IMR-90 (cell line): ENCODE results near the gene ABI3BP. TPM values are rescaled to one million over a fixed set of nuclear protein-coding genes. Genes with fewer than 3 reads are reported as not detected.

Experiments
- ATAC-seq: fragments of 200-7000 bp; cut with Tn5 transposase; 2 replicates; pipeline ENCODE4 v1.9.1; 2020; ENCODE audit warnings: low read depth, mild to moderate bottlenecking, moderate library complexity
- BruUV-seq: library from RNA; stranded (reverse); fragments of 400-500 nt; replicated peaks from 2 replicates; lab custom pipeline; 2021; lab: Mats Ljungman, UMichigan
- CTCF ChIA-PET: fragments of 300-600 bp; formaldehyde crosslinking; extraction: SDS; loops from one replicate; lab custom pipeline; 2021; ENCODE audit warnings: antibody characterized with exemption; lab: Yijun Ruan, JAX
- POLR2A ChIA-PET: fragments of 300-600 bp; sonication (Branson Sonifier 250); formaldehyde crosslinking; loops from one replicate; lab custom pipeline; 2022; ENCODE audit warnings: antibody characterized with exemption; ENCODE audit not compliant: unreplicated experiment; lab: Charles Lee
- DNase-seq: peaks from one replicate; pipeline ENCODE4 v3.0.0; 2013
- H2AFZ ChIP-seq: replicated peaks from 2 replicates; pipeline ENCODE3; 2013; ENCODE audit warnings: low read length, mild to moderate bottlenecking; ENCODE audit not compliant: poor library complexity
- H2AK5ac ChIP-seq: 2 replicates; pipeline ENCODE4 v1.6.1; 2013; ENCODE audit warnings: low read depth, low read length, inconsistent platforms
- H2AK9ac ChIP-seq: replicated peaks from 2 replicates; pipeline ENCODE3; 2013; ENCODE audit warnings: mild to moderate bottlenecking, low read depth, low read length, moderate library complexity; ENCODE audit not compliant: poor library complexity
- H2BK120ac ChIP-seq: 2 replicates; pipeline ENCODE4 v1.6.1; 2013; ENCODE audit warnings: low read depth, low read length, inconsistent platforms
- H2BK15ac ChIP-seq: 3 replicates; pipeline ENCODE4 v1.6.1; 2013; ENCODE audit warnings: low read depth, low read length, inconsistent platforms
- H2BK20ac ChIP-seq: 2 replicates; pipeline ENCODE4 v1.6.1; 2013; ENCODE audit warnings: low read depth, mild to moderate bottlenecking, inconsistent platforms, low read length, moderate library complexity
- H2BK5ac ChIP-seq: 2 replicates; pipeline ENCODE4 v1.6.1; 2013; ENCODE audit warnings: mild to moderate bottlenecking, low read depth, low read length, inconsistent platforms; ENCODE audit not compliant: poor library complexity, severe bottlenecking
- H3K14ac ChIP-seq: replicated peaks from 2 replicates; pipeline ENCODE4 v1.6.1; 2013; ENCODE audit warnings: low read depth, low read length, inconsistent platforms
- H3K18ac ChIP-seq: 2 replicates; pipeline ENCODE4 v1.6.1; 2013; ENCODE audit warnings: low read depth, low read length, control low read depth
- H3K23ac ChIP-seq: 2 replicates; pipeline ENCODE4 v1.6.1; 2013; ENCODE audit warnings: low read depth, low read length, inconsistent platforms
- H3K27ac ChIP-seq: 2 replicates; pipeline ENCODE4 v1.5.1; 2013; ENCODE audit warnings: mild to moderate bottlenecking, control low read depth, low read length; ENCODE audit not compliant: insufficient read depth
- H3K27me3 ChIP-seq: 2 replicates; pipeline ENCODE4 v1.6.1; 2013; ENCODE audit warnings: low read length; ENCODE audit not compliant: control insufficient read depth, insufficient read depth
- H3K36me3 ChIP-seq: 2 replicates; pipeline ENCODE4 v1.6.1; 2013; ENCODE audit warnings: low read length, mixed read lengths; ENCODE audit not compliant: control insufficient read depth, insufficient read depth
- H3K4ac ChIP-seq: 2 replicates; pipeline ENCODE4 v1.6.1; 2013; ENCODE audit warnings: low read depth, low read length, inconsistent platforms
- H3K4me1 ChIP-seq: 2 replicates; pipeline ENCODE4 v1.6.1; 2013; ENCODE audit warnings: low read length, mixed read lengths; ENCODE audit not compliant: control insufficient read depth, insufficient read depth
- H3K4me2 ChIP-seq: 2 replicates; pipeline ENCODE4 v1.6.1; 2013; ENCODE audit warnings: low read depth, mild to moderate bottlenecking, control low read depth, low read length, moderate library complexity
- H3K4me3 ChIP-seq: 2 replicates; pipeline ENCODE4 v1.5.1; 2013; ENCODE audit warnings: low read depth, mild to moderate bottlenecking, control low read depth, low read length, moderate library complexity; ENCODE audit not compliant: insufficient read depth
- H3K56ac ChIP-seq: 2 replicates; pipeline ENCODE4 v1.6.1; 2013; ENCODE audit warnings: low read length, inconsistent platforms; ENCODE audit not compliant: insufficient read depth; ENCODE audit errors: extremely low read depth
- H3K79me1 ChIP-seq, 2 experiments: 2 replicates each; pipeline ENCODE4 v1.6.1; 2013; ENCODE audit warnings: low read length in 2 of 2, inconsistent platforms in 1 of 2, low read depth in 1 of 2
- H3K9ac ChIP-seq: 2 replicates; pipeline ENCODE4 v1.6.1; 2013; ENCODE audit warnings: low read depth, low read length, control low read depth
- H3K9me1 ChIP-seq: 2 replicates; pipeline ENCODE4 v1.6.1; 2013; ENCODE audit warnings: low read length, inconsistent platforms; ENCODE audit not compliant: insufficient read depth
- H3K9me3 ChIP-seq: 2 replicates; pipeline ENCODE4 v1.6.1; 2013; ENCODE audit warnings: low read length; ENCODE audit not compliant: control insufficient read depth, insufficient read depth
- H4K20me1 ChIP-seq: 2 replicates; pipeline ENCODE4 v1.6.1; 2013; ENCODE audit warnings: low read length, inconsistent platforms; ENCODE audit not compliant: insufficient read depth
- H4K5ac ChIP-seq: 2 replicates; pipeline ENCODE4 v1.6.1; 2013; ENCODE audit warnings: mild to moderate bottlenecking, low read depth, low read length, control low read depth
- H4K8ac ChIP-seq, 2 experiments: 2 replicates each; pipeline ENCODE4 v1.6.1; 2013; ENCODE audit warnings: low read depth in 2 of 2, low read length in 2 of 2, control low read depth in 1 of 2, inconsistent platforms in 1 of 2
- H4K91ac ChIP-seq: 2 replicates; pipeline ENCODE4 v1.6.1; 2013; ENCODE audit warnings: low read depth, low read length, inconsistent platforms; ENCODE audit not compliant: insufficient read depth
- CHD1 ChIP-seq: IDR thresholded peaks from 2 replicates; pipeline ENCODE4 v1.6.1; 2012; ENCODE audit warnings: low read depth, low read length, improper control_type of control experiment
- FOS ChIP-seq: fragments of 150-350 bp; IDR thresholded peaks from 2 replicates; pipeline ENCODE4 v1.6.1; 2016; ENCODE audit warnings: low read depth, low read length
- MAFK ChIP-seq: IDR thresholded peaks from 2 replicates; pipeline ENCODE4 v1.6.1; 2012; ENCODE audit warnings: low read depth, low read length, improper control_type of control experiment
- MAZ ChIP-seq: IDR thresholded peaks from 2 replicates; pipeline ENCODE4 v1.6.1; 2012; ENCODE audit warnings: low read depth, mild to moderate bottlenecking, low read length, improper control_type of control experiment, moderate library complexity, borderline replicate concordance
- NFE2L2 ChIP-seq: fragments of 150-350 bp; IDR thresholded peaks from 2 replicates; pipeline ENCODE4 v1.6.1; 2016; ENCODE audit warnings: low read depth, mild to moderate bottlenecking, low read length
- POLR2A ChIP-seq: IDR thresholded peaks from 2 replicates; pipeline ENCODE4 v1.6.1; 2012; ENCODE audit warnings: mild to moderate bottlenecking, low read depth, low read length
- RAD21 ChIP-seq: IDR thresholded peaks from 2 replicates; pipeline ENCODE4 v1.6.1; 2012; ENCODE audit warnings: low read length, improper control_type of control experiment
- RCOR1 ChIP-seq: IDR thresholded peaks from 2 replicates; pipeline ENCODE4 v1.6.1; 2012; ENCODE audit warnings: mild to moderate bottlenecking, low read length, improper control_type of control experiment; ENCODE audit not compliant: insufficient replicate concordance
- SMC3 ChIP-seq: fragments of 150-350 bp; IDR thresholded peaks from 2 replicates; pipeline ENCODE4 v1.6.1; 2016; ENCODE audit warnings: low read depth, mild to moderate bottlenecking, antibody characterized with exemption, low read length, moderate library complexity
- WGBS, 2 experiments: methylation state at CpG; one replicate each; pipeline versions ENCODE4 v1.1.5 to v1.1.7; 2013; ENCODE audit warnings: missing lambda C conversion rate in 2 of 2; ENCODE audit not compliant: insufficient read length in 1 of 2; ENCODE audit errors: extremely low coverage in 2 of 2; 5-methylcytosine and 5-hydroxymethylcytosine counted together
- dilution Hi-C: fragments of 300-500 bp; cut with HindIII; formaldehyde crosslinking; loops from one replicate; pipeline ENCODE4 v1.14.3; 2018; ENCODE audit warnings: low sequenced_read_pairs; ENCODE audit not compliant: unreplicated experiment
- in situ Hi-C: fragments of 300-500 bp; cut with MboI; formaldehyde crosslinking; loops from 3 replicates; pipeline ENCODE4 v1.14.3; 2019; ENCODE audit warnings: low sequenced_read_pairs, inconsistent platforms, mixed read lengths
- intact Hi-C: fragments of 100-400 bp; cut with micrococcal nuclease; formaldehyde crosslinking; loops from 2 replicates; pipeline ENCODE4 v1.10.0; 2022
- polyA plus RNA-seq, 3 experiments: library from polyadenylated mRNA; depleted of rRNA; stranded (reverse); fragments of >200 nt; gene quantifications; 2 replicates each; pipeline ENCODE4 v1.2.3, GENCODE V29; 2012; ENCODE audit warnings: low replicate concordance in 1 of 3
- total RNA-seq: library from RNA; depleted of rRNA; stranded (reverse); fragments of >200 nt; gene quantifications from 2 replicates; pipeline ENCODE4 v1.2.3, GENCODE V29; 2012
- TF ChIP-seq, protein P1 (sequence below): fragments of 150-350 bp; IDR thresholded peaks from 2 replicates; pipeline ENCODE4 v1.6.1; 2017; ENCODE audit warnings: mild to moderate bottlenecking, antibody characterized with exemption, low read length, low read depth
- TF ChIP-seq, protein P2 (sequence below): fragments of 150-350 bp; IDR thresholded peaks from 2 replicates; pipeline ENCODE4 v1.6.1; 2016; ENCODE audit warnings: low read depth, mild to moderate bottlenecking, low read length, moderate library complexity, borderline replicate concordance

Gene ABI3BP
- total and polyA plus RNA-seq, 2 of the 4 experiments (the other 2 are of a cell fraction): 3.0 to 26.7 TPM

DNA sequence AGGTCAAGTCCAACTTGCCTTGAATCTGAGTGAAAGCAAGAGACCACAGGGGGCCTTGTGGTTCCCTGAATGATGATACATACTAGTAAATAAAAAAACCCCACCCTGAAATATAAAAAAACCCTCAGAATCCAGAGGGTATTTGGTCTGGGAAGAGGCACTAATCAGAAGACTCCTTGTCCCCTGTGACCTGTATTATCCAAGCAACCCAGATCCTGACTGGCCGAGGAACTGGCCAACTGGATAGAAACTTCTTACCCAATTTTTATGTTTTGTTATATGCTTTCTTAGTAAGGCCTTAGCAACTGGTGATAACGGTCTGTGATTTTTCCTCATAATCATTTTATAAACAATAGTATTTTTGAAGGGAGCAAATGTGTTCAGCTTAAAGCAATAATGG is 17.5 kb downstream of the ABI3BP start:
- Histone ChIP-seq H3K4me3 (no peak overlapping the region), H2BK5ac (no peak overlapping the region), H4K5ac (no peak overlapping the region), H3K23ac (no peak overlapping the region), H3K9me3 (no peaks in the 10 kb centered on the region), H4K20me1 (no peaks in the 10 kb centered on the region), H3K9ac (no peak overlapping the region), H3K18ac (no peak overlapping the region), H3K9me1 (no peaks in the 10 kb centered on the region), H2AFZ (no peak overlapping the region), H4K91ac (no peak overlapping the region), H3K27ac (no peak overlapping the region), H2BK15ac (no peak overlapping the region), H2AK9ac (no peak overlapping the region), H4K8ac (no peak overlapping the region), H3K4me2 (no peak overlapping the region), H3K36me3 (no peaks in the 10 kb centered on the region), H2BK20ac (no peak overlapping the region), H3K27me3 (no peaks in the 10 kb centered on the region), H3K56ac (no peak overlapping the region), H3K14ac (no peak overlapping the region), H3K4me1 (0 out of 2 replicates have a peak, but pooled peaks cover 2% of the 10 kb centered on the region), H2BK120ac (no peak overlapping the region), H2AK5ac (no peak overlapping the region), H3K4ac (no peak overlapping the region), H3K79me1 (no peaks in the 10 kb centered on the region)
- ChIA-PET POLR2A (no interaction called here), CTCF (no interaction called here)
- in situ Hi-C loops (no loop called here), dilution Hi-C loops (no loop called here), intact Hi-C loops (no loop called here)
- ATAC-seq: no peak
- TF ChIP-seq CHD1 (no peak), FOS (no peak), RAD21 (no peak), MAZ (no peak), SMC3 (no peak), NFE2L2 (no peak), MAFK (no peak), POLR2A (no peak), RCOR1 (no peak)
- TF ChIP-seq, protein P1, sequence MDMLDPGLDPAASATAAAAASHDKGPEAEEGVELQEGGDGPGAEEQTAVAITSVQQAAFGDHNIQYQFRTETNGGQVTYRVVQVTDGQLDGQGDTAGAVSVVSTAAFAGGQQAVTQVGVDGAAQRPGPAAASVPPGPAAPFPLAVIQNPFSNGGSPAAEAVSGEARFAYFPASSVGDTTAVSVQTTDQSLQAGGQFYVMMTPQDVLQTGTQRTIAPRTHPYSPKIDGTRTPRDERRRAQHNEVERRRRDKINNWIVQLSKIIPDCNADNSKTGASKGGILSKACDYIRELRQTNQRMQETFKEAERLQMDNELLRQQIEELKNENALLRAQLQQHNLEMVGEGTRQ: no peak
- TF ChIP-seq, protein P2, sequence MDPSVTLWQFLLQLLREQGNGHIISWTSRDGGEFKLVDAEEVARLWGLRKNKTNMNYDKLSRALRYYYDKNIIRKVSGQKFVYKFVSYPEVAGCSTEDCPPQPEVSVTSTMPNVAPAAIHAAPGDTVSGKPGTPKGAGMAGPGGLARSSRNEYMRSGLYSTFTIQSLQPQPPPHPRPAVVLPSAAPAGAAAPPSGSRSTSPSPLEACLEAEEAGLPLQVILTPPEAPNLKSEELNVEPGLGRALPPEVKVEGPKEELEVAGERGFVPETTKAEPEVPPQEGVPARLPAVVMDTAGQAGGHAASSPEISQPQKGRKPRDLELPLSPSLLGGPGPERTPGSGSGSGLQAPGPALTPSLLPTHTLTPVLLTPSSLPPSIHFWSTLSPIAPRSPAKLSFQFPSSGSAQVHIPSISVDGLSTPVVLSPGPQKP: no peak
- no TSS peak for BruUV-seq
- DNase-seq: no peak
- WGBS, 2 experiments: no CpG with 5 or more reads among the region's 2 CpGs
